ENCODE results near the gene UHRF2. TPM values are rescaled to one million over a fixed set of nuclear protein-coding genes. Genes with fewer than 3 reads are reported as not detected.

The UHRF2 gene
- total and polyA plus RNA-seq, 2 of the 4 experiments (the other 2 are of a cell fraction) = 27.6 to 37.3 TPM

- peaks cover 8% of the 10 kb centered on the region for H3K4me1 ChIP-seq (ENCODE audit: control insufficient read depth, insufficient read depth, low read length)
- H3K9me3 ChIP-seq (ENCODE audit: control insufficient read depth, insufficient read depth, low read length) = no peaks in the 10 kb centered on the region
- in situ Hi-C loops (cut with MboI; ENCODE audit: low sequenced_read_pairs) = no loop called here
- dilution Hi-C loops (cut with HindIII; ENCODE audit: low sequenced_read_pairs, unreplicated experiment) = no loop called here
- H3K4me2 ChIP-seq (ENCODE audit: low read depth, low read length) = no peak overlapping the region
- no peaks in the 10 kb centered on the region for H3K79me1 ChIP-seq (ENCODE audit: low read depth in 1 of 2, low read length in 2 of 2)
- H4K91ac ChIP-seq (ENCODE audit: insufficient read depth, low read depth, low read length) = peak overlapping the region; percentile 94
- H2BK120ac ChIP-seq (ENCODE audit: low read depth, low read length) = peak overlapping the region; percentile 84
- H4K20me1 ChIP-seq (ENCODE audit: insufficient read depth, low read length) = no peaks in the 10 kb centered on the region
- peak overlapping the region; percentile 99 for H3K27ac ChIP-seq (ENCODE audit: insufficient read depth, low read length)
- peak overlapping the region; percentile 62 for H3K14ac ChIP-seq (replicated peaks; ENCODE audit: low read depth, low read length)
- H3K23ac ChIP-seq (ENCODE audit: low read depth, low read length) = no peak overlapping the region
- ATAC-seq (ENCODE audit: low read depth) (no peak), DNase-seq (no peak)
- H4K8ac ChIP-seq (ENCODE audit: low read depth in 2 of 2, low read length in 2 of 2) = peak overlapping the region; percentile 92 to 97
- no peak overlapping the region for H3K4me3 ChIP-seq (ENCODE audit: insufficient read depth, low read depth, low read length)
- no peaks in the 10 kb centered on the region for H3K27me3 ChIP-seq (ENCODE audit: control insufficient read depth, insufficient read depth, low read length)
- peak overlapping the region; percentile 73; the same call in 1 of the 2 replicates for H2BK20ac ChIP-seq (ENCODE audit: low read depth, low read length)
- H2AK9ac ChIP-seq (replicated peaks; ENCODE audit: low read depth, low read length, poor library complexity) = peak overlapping the region; percentile 48
- peak overlapping the region; percentile 76 for H2AFZ ChIP-seq (replicated peaks; ENCODE audit: low read length, poor library complexity)
- no CpG with 5 or more reads among the region's 2 CpGs for WGBS, 2 experiments (ENCODE audit: extremely low coverage in 2 of 2, insufficient read length in 1 of 2)
- H3K9ac ChIP-seq (ENCODE audit: low read depth, low read length) = no peak overlapping the region
- H2AK5ac ChIP-seq (ENCODE audit: low read depth, low read length) = peak overlapping the region; percentile 66
- peak overlapping the region; percentile 90 for H2BK5ac ChIP-seq (ENCODE audit: low read depth, low read length, poor library complexity, severe bottlenecking)
- BruUV-seq (replicated peaks) = no TSS peak
- POLR2A ChIA-PET (ENCODE audit: unreplicated experiment) = no interaction called here
- H3K18ac ChIP-seq (ENCODE audit: low read depth, low read length) = peak overlapping the region; percentile 96
- intact Hi-C loops (cut with micrococcal nuclease) = no loop called here
- H3K9me1 ChIP-seq (ENCODE audit: insufficient read depth, low read length) = 0 out of 2 replicates have a peak, but pooled peaks cover 2% of the 10 kb centered on the region
- CTCF ChIA-PET = no interaction called here
- peak overlapping the region; percentile 95; the same call in 2 of the 3 replicates for H2BK15ac ChIP-seq (ENCODE audit: low read depth, low read length)
- peak overlapping the region; percentile 91 for H3K4ac ChIP-seq (ENCODE audit: low read depth, low read length)
- no peaks in the 10 kb centered on the region for H3K36me3 ChIP-seq (ENCODE audit: control insufficient read depth, insufficient read depth, low read length)
- peak overlapping the region; percentile 100 for H4K5ac ChIP-seq (ENCODE audit: low read depth, low read length)
- no peak overlapping the region for H3K56ac ChIP-seq (ENCODE audit: extremely low read depth, insufficient read depth, low read length)
- TF ChIP-seq MXI1 (IDR thresholded peaks at IDR 0.05; ENCODE audit: borderline replicate concordance, low read depth, low read length) (no peak), RAD21 (IDR thresholded peaks at IDR 0.05; ENCODE audit: low read length) (no peak), MAFK (IDR thresholded peaks at IDR 0.05; ENCODE audit: low read depth, low read length) (no peak), CHD1 (IDR thresholded peaks at IDR 0.05; ENCODE audit: low read depth, low read length) (no peak), NFE2L2 (IDR thresholded peaks at IDR 0.05; ENCODE audit: low read depth, low read length) (no peak)
These were observed 28.3 kb upstream of the UHRF2 start for GRCh38 chr9:6384732-6385131.
